Activated B cell treated with CpG ODN at 0.5 μM for 24 hours (primary cell): ENCODE measurements around the gene GPR18. TPM values are rescaled to one million over a fixed set of nuclear protein-coding genes. Genes with fewer than 3 reads are reported as not detected.
"Not testable (repeated sequence)": the region's sequence is repeated elsewhere in the genome, so short reads cannot be mapped to it uniquely, and the experiment has no call there.

Experiments
- ATAC-seq: fragments of 200-7000 bp; cut with Tn5 transposase; one replicate; pipeline ENCODE4 v1.10.0; 2021; ENCODE audit warnings: low read depth, mild to moderate bottlenecking, moderate library complexity
- CTCF ChIA-PET: fragments of 350-600 bp; sonication (Branson Sonifier 250); formaldehyde crosslinking; loops from one replicate; lab custom pipeline; 2021; ENCODE audit warnings: antibody characterized with exemption; lab: Charles Lee
- POLR2A ChIA-PET: fragments of 350-600 bp; sonication (Branson Sonifier 250); formaldehyde crosslinking; loops from one replicate; lab custom pipeline; 2021; ENCODE audit warnings: antibody characterized with exemption; lab: Charles Lee
- DNase-seq: peaks from one replicate; pipeline ENCODE4 v3.0.0; 2022
- H3K27ac Mint-ChIP-seq: one replicate; pipeline ENCODE4 v1.8.0; 2020; ENCODE audit warnings: mixed read lengths
- H3K27me3 Mint-ChIP-seq: one replicate; pipeline ENCODE4 v1.8.0; 2021; ENCODE audit warnings: mixed read lengths
- H3K36me3 Mint-ChIP-seq: one replicate; pipeline ENCODE4 v1.8.0; 2021; ENCODE audit warnings: low read depth, mixed read lengths
- H3K4me1 Mint-ChIP-seq: one replicate; pipeline ENCODE4 v1.8.0; 2021; ENCODE audit warnings: mixed read lengths
- H3K4me3 Mint-ChIP-seq: one replicate; pipeline ENCODE4 v1.8.0; 2020; ENCODE audit warnings: mild to moderate bottlenecking, mixed read lengths
- H3K9me3 Mint-ChIP-seq: one replicate; pipeline ENCODE4 v1.8.0; 2020; ENCODE audit warnings: mixed read lengths
- intact Hi-C: fragments of 100-400 bp; cut with micrococcal nuclease; formaldehyde crosslinking; loops from one replicate; pipeline ENCODE4 v1.15.1; 2024
- total RNA-seq: library from RNA; stranded (reverse); gene quantifications from 2 replicates; pipeline ENCODE4 v1.2.3, GENCODE V29; 2022
- TF ChIP-seq, protein P1 (sequence below): fragments of 200-600 bp; IDR thresholded peaks from one replicate; pipeline ENCODE4 v1.8.0; 2022; ENCODE audit warnings: antibody characterized with exemption, mild to moderate bottlenecking

Gene GPR18
- total RNA-seq, 1 donor from 2014 or later: 29.0 TPM

DNA sequence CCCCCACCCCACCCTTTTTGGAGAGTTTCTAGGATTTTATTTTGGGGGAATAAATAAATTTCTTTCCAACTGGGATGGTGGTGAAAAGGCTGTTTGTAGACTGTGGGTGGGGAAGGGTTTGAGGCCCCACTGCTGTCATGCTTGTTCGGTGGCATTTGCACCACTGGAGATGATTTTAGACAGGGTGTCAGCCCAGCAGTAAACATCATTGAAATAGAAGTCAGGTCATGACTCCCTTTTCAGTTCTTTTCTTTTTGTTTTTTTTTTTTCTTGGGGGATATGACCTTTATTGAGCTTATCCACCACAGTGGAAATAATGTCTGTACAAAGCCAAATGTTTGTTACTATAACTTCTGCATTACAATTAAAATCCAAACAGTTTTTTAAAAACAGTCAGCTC lies 43.4 kb downstream of the GPR18 start:
- TF ChIP-seq, protein P1, sequence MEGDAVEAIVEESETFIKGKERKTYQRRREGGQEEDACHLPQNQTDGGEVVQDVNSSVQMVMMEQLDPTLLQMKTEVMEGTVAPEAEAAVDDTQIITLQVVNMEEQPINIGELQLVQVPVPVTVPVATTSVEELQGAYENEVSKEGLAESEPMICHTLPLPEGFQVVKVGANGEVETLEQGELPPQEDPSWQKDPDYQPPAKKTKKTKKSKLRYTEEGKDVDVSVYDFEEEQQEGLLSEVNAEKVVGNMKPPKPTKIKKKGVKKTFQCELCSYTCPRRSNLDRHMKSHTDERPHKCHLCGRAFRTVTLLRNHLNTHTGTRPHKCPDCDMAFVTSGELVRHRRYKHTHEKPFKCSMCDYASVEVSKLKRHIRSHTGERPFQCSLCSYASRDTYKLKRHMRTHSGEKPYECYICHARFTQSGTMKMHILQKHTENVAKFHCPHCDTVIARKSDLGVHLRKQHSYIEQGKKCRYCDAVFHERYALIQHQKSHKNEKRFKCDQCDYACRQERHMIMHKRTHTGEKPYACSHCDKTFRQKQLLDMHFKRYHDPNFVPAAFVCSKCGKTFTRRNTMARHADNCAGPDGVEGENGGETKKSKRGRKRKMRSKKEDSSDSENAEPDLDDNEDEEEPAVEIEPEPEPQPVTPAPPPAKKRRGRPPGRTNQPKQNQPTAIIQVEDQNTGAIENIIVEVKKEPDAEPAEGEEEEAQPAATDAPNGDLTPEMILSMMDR: no peak
- intact Hi-C loops: loop anchor here (1.0 to 2.0 kb wide), 4 partner anchors 9 to 14 kb away; no protein-coding TSS in a partner anchor
- Mint-ChIP-seq H3K27me3 (no peaks in the 10 kb centered on the region), H3K4me3 (peak overlapping the region; percentile 49), H3K4me1 (peaks cover 58% of the 10 kb centered on the region), H3K27ac (peak overlapping the region; percentile 81), H3K36me3 (peaks cover 36% of the 10 kb centered on the region), H3K9me3 (no peaks in the 10 kb centered on the region)
- POLR2A ChIA-PET: interaction anchor here (0.6 to 1.6 kb wide), 11 partner anchors 10 to 1373 kb away, joined by 3 to 12 read pairs (median 4); partner anchors contain the start of gene UBAC2
- no peak for DNase-seq
- ATAC-seq: no peak
- CTCF ChIA-PET: interaction anchor here (0.8 to 1.2 kb wide), 3 partner anchors 15 to 51 kb away, joined by 3 to 4 read pairs (median 4); partner anchors contain the start of gene UBAC2

DNA sequence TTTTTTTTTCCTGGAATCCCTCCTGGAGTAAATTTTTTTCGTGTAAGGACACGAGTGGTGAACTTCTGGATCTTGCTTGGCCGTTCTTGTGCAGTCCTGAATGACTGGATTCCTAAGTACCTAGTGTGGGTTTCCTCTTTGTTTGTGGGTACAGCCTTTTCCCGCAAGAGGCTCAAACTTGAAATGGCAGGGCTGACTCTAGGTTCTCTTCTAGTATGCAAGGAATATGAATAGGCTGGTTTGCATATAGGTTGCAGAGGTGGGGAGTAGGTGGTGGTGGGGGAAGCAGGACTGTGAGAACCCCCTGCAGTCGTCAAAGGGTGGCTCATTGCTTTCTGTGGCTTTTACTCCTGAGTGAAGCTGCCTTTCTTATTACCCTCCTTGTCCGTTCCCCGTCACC lies 43.9 kb downstream of the GPR18 start:
- Mint-ChIP-seq H3K9me3 (no peaks in the 10 kb centered on the region), H3K27ac (peak overlapping the region; percentile 81), H3K4me1 (peaks cover 57% of the 10 kb centered on the region), H3K4me3 (peak overlapping the region; percentile 49), H3K36me3 (peaks cover 38% of the 10 kb centered on the region), H3K27me3 (no peaks in the 10 kb centered on the region)
- CTCF ChIA-PET: interaction anchor here (0.8 to 1.2 kb wide), 2 partner anchors 18 to 52 kb away, joined by 4 read pairs; no protein-coding TSS in a partner anchor
- intact Hi-C loops: loop anchor here (1.0 to 2.0 kb wide), 4 partner anchors 9 to 15 kb away; no protein-coding TSS in a partner anchor
- TF ChIP-seq, protein P1: no peak
- ATAC-seq (peak; percentile 83), DNase-seq (no peak)
- POLR2A ChIA-PET: interaction anchor here (0.6 to 1.6 kb wide), 7 partner anchors 9 to 1374 kb away, joined by 3 to 12 read pairs (median 4); partner anchors contain the start of gene UBAC2

DNA sequence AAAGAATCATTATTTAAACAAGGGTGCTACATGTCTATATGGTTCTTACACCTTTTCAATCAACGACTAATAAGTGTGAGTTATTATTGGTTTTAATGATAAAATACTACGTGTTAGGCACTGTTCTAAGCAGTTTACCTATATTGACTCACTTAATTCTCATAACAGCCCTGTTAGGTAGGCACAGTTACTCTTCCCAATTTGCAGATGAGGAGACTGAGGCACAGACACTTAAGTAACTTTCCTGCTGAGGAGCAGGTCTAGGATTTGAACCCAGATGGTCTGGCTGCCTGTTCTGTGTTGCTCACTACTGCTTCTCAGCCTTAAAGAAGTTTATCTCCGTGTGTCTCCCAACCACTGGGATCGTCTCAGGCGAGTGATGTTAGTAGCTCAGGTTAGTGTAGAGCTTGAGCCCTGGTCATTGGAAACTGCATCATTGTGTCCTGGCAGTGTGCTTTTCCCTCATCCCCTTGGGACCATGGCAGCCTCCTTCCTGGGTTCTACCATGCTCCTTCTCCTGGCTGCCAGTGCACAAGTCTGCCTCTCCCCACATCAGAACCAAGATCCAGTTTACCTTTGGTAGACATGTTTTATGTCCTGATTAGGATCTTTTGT lies 46.7 kb downstream of the GPR18 start:
- intact Hi-C loops: no loop called here

DNA sequence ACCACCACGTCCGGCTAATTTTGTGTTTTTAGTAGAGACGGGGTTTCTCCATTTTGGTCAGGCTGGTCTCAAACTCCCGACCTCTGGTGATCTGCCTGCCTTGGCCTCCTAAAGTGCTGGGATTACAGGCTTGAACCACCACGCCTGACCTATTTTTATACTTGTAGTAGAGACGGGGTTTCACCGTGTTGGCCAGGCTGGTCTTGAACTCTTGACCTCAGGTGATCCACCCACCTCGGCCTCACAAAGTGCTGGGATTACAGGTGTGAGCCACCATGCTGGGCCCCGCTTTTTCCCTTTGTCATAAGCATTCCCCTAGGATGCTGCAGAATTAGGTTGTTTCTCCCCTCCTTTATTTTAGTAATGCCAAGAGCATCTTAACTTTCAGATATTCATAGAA lies 47.6 kb downstream of the GPR18 start:
- POLR2A ChIA-PET, H3K27ac Mint-ChIP-seq, CTCF ChIA-PET, ATAC-seq, intact Hi-C loops, DNase-seq, H3K27me3 Mint-ChIP-seq, H3K4me3 Mint-ChIP-seq, H3K9me3 Mint-ChIP-seq: not testable (repeated sequence)
- Mint-ChIP-seq H3K4me1 (peaks cover 64% of the 10 kb centered on the region), H3K36me3 (peaks cover 61% of the 10 kb centered on the region)

More for the DNA sequence above, 46.7 kb downstream of the GPR18 start:
- Mint-ChIP-seq H3K4me3 (no peak overlapping the region), H3K27ac (no peak overlapping the region), H3K36me3 (peaks cover 53% of the 10 kb centered on the region), H3K4me1 (peaks cover 58% of the 10 kb centered on the region), H3K9me3 (no peaks in the 10 kb centered on the region), H3K27me3 (no peaks in the 10 kb centered on the region)
- TF ChIP-seq, protein P1: no peak
- DNase-seq: no peak
- POLR2A ChIA-PET: no interaction called here
- ATAC-seq: no peak
- CTCF ChIA-PET: no interaction called here

DNA sequence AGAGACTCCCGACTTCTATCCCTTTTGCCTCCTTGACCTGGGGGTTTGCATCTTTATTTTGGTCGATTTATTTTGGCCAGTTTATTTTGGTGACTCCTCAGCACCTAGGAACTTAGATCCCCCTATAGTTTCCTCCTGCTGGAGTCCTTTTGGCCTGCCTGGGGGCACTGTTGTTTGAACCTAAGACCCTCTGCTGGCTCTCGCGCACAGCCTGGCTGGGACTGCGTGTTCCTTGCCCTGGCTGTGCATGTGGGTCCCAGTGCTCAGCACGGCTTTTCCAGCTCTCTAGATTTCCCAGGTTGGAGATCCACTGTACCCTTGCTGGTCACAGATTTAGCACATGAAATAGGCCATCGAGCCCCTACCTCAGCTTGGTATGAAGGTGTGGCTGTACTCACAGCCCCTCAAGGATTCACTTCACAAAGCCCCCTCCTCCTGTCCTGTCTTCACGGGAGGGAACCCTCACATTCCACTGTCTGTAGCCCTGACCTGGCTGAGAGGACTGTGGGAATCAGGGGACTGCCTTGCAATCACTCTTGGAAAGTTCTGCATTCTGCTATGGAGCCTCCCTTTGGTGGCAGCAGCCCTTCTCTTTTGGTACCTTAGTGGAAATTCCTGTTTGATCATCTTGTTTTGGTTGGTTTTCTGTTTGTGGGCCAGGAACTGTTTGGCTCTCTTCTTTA lies 49.2 kb downstream of the GPR18 start:
- peaks cover 60% of the 10 kb centered on the region for H3K36me3 Mint-ChIP-seq
- POLR2A ChIA-PET: interaction anchor here (0.9 kb wide), 1 partner anchor 9 kb away, joined by 3 read pairs; the partner anchor contains the start of gene UBAC2
- intact Hi-C loops: loop anchor here (10.0 kb wide), 1 partner anchor 634 kb away; the partner anchor contains the start of gene STK24
- H3K4me1 Mint-ChIP-seq: peaks cover 64% of the 10 kb centered on the region
- H3K27ac Mint-ChIP-seq: peak overlapping the region; percentile 39
- DNase-seq (no peak), ATAC-seq (no peak)
- no peaks in the 10 kb centered on the region for H3K9me3 Mint-ChIP-seq
- H3K27me3 Mint-ChIP-seq: no peaks in the 10 kb centered on the region
- H3K4me3 Mint-ChIP-seq: no peak overlapping the region
- CTCF ChIA-PET: no interaction called here
- TF ChIP-seq, protein P1: no peak
